GM18858 (cell line): ENCODE results near the gene RPS6KA2.

ENCODE experiments used
- ATAC-seq: cut with Tn5 transposase; IDR thresholded peaks from one replicate; pipeline ENCODE4 v1.9.1; 2021; ENCODE audit not compliant: unreplicated experiment

Gene RPS6KA2

DNA sequence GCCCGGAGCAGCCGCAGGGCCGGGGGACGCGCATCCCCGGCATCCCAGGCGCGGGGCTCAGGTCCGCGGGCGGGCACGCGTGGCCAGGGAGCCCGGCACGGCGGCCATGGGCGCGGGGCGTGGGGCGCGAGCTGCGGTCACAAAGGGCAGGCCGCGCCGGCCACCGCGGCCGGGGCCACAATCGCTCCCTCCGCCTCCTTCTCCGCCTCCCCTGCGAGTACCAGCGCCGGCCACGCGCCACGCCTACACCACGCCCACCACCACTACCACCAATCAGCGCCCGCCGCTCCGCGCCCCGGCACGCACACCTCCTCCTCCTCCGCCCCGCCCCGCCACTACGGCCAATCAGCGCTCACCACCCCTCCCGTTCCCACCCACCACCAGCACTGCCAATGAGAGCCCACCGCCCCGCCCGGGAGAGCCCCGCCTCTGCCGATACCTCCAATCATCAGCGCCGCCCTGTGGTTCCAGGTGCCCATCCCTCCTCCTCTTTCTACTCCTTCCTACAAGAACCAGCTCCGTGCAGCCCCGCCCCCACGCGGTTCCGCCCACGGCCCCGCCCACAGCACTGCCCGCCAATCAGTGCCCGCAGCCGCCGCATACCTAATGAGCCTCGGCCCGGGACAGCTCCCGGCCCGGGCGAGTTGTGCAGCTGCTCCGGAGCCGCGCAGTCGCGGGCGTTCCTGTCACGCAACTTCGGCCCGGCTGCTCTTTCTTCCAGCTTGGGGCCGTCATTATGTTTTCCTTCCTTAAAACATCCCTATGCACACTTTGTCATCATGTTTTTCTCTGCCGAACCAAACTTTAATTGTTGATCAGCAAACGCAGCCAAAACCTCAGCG is at the start of gene RPS6KA2:
RPS6KA2 (minus strand) TSS at position 219 of the 842 bp plus-strand sequence. CDS start 232 bp downstream, outside the sequence.
- ATAC-seq: peak; percentile 82

DNA sequence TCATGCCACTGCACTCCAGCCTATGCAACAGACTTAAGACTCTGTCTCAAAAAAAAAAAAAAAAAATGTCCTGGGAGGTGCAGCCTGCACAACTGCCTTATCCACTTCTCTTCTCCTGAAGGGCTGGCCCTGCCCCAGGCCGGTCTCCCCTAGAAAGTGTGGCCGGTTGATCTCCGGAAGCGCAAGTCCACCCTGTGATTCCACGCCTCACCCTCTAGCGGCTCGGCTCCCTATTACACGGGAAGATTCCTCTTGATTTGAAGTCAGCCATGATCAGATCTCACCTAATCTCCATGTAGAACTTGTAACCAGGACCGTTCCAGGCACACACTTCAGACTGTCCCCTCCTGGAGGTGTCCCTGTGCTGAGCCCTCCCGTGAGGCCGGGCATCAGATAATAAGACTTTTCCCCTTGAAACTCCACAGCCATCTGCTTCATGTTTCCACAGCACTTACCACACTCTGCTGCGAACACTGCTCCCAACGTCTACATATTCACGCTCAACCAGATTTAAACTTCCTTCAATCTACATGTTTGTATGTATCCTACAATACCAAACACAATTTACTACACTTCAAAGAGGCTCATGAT is 49.3 kb upstream of the RPS6KA2 start:
- ATAC-seq: no peak

DNA sequence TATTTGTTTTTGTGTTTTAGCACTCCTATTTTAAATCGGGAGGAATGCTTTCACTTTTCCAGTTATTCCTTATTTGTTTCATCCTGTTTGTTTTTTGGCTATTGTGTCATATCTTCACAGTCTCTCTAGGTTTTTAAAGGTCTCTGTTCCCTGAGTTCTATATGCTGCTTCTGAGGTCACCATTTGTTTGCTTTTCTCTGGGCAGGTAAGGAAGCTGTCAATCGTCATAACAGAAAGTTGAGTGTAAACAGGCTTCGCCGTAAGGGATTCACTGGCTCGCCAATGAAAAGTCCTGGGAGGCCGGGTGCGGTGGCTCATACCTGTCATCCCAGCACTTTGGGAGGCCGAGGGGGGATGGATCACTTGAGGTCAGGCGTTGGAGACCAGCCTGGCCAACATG is 48.7 kb upstream of the RPS6KA2 start:
- no peak for ATAC-seq

DNA sequence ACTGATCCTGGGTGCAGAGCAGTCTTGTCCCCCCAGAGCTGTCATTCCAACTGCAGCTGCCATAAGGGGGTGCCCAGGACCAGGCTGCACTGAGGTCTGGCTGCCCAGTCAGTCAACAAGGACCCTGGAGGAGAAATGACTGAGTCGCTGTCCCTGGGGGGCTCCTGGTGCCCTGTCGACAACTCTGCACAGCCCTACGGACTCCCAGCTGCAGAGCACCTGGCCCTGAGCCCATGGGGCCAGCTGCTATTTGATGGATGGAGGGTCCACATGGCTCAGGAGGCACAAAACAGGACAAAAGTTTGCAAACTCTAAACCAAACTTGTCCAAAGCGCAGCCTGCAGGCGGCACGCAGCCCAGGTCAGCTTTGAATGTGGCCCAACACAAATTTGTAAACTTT is 46.3 kb upstream of the RPS6KA2 start:
- no peak for ATAC-seq

DNA sequence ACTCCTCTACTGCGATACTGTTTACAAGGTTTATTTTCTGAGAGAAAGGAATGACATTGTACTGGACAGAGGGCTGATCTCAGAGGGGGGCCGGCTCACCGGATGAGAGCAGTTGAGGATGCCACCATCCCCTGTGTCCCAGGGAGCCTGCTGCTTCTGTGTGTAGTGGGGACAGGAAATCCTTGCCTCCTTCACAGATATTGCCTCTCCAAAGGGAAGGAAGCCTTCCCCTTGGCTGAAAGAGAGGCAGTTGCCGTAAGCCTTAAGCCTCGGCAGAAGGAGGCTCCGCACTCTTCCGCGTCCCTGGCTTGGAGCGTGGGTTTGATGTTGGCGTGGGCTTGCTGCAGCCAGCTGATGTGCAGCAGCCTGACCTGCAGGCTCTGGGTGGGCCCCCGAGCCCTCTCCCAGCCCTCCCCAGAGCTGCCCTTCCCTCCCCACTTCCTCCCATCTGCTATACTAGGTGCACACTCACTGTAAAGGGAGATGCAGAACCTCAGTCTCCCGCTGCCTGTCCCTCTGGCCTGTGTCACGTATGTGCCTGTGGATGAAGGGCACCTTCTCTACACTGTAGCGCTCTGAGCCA is 45.7 kb upstream of the RPS6KA2 start:
- ATAC-seq: no peak

DNA sequence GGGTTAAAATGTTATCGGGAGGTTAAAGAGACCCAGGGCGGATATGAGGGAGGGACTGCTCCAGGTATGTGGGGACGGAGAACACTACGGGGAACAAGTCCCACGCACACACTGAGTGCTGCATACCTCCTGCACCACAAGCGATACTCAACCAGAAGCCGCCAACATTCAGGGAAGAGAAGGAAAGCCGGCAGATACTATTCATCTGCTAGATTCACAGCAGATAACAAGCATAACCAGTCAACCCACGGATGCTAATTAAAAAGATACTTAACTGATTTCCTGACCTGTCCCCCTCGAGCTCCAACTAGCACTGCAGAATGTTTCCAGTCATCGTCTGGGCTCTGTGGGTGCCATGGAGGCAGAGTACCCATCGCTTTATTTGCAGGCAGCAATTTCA is 45.1 kb upstream of the RPS6KA2 start:
- ATAC-seq: no peak

DNA sequence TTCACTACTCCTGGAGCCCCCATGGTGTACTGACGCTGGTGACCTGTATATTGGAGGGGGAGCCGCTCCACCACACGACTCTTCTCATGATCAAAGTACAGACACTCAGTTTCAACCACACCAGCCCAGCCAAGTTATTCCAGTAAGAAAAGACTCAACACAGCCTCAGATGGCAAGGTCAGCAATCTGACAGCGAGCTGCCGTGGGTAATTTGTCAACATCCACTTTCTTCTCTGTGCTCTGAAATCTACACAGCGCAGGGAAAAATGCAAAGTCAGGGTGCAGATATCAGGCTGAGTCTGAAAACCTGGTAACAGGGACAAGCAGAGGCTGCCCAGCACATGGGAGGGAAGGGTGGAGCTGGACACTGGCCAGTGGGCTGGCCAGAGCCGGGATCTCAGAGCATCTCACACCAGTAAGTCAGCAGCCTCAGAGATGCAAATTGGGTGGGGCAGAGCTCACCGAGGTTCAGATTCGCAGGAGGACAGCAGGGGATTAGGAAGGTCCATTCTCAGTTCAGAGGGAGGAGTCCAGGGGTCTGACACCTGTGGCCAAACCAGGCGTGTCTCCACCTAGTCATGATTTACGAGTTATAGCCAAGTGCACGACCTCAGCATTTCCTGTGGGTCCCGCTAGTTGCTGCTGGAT is 44.5 kb upstream of the RPS6KA2 start:
- no peak for ATAC-seq

DNA sequence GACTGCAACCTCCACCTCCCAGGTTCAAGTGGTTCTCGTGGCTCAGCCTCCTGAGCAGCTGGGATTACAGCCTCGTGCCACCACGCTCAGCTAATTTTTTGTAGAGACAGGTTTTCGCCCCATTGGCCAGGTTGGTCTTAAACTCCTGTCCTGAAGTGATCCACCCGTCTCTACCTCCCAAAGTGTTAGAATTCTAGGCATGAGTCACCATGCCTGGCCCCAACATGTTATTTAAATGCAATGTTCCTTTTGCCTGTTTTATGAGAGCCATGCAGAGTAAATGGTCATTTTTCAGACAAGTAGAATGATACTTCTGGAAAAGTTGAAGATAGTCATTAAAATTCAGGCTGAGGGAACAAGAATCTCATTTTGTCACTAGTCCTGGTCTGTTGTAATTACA is 43.8 kb upstream of the RPS6KA2 start:
- no peak for ATAC-seq

DNA sequence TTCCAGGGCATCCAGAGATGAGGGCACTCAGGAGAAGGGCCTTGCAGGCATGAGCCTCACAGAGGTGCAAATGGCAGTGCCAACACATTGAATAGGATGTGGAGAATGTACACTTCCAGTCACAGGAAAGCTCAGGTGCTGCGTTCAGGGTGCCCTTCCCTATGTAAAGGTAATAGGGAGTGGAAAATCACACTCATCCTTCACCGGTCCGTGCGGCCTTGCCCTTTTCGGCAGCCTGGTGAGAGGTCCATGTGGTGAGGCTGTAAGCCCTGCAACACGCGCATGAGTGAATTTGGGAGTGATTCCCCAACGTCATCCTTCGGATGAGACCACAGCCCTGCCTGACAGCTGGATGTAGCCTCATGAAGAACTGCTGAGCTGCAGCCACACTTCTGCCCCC is 43.0 kb upstream of the RPS6KA2 start:
- ATAC-seq: no peak

DNA sequence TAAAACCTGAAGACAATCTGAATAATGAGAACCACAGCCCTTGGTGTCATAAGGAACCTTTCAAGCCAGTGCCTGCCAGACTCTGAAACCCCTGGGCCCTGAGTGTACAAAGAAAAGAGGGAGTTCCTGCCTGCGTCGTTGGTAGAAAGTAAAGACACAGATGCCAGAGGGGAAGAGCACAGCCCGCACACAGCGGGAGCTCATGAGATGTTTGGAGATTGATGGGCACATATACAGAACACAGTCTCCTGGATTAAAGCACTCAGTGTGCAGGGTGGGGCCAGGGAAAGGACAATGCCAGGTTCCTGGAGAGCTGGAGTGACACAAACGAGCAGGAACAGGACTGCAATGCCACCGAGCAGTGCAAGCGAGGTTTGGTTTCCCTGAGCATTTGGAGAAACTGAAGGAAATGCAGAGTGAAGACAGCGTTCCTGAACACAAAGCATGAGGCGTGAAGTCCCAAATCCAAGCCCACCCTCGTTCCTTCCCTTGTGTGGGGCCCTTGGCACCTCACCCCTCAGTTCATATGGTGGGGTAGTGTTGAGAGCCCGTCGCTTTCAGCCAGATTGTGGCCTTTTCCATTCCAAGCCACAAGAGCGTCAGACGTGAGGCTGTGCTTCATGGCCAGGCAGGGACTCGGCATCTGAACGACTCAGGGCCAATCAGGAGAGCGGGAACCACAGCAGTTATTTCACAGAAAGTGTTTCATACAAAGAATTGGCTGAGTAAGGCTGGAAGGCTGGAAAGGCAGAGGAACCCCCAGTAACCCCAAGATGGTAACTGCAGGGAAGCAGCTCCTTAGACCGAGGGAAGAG is 41.0 kb upstream of the RPS6KA2 start:
- no peak for ATAC-seq

DNA sequence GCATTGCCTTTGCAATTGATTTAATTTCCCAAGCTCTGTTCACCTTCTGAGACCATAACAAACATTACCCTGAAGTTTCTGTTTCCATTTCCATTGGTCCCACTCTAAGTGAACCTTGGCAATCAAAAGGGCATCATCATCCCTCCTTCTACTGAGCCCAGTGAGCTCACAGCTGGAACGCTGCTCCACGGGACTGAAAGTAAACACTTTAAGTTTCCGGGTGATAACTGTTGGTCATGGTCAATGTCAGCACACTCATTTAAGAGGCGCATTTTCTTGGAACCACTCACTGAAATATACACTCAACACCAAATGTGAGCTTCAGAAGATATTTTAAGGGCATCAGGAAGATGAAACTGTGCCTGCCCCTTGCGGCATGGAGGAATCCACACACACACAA is 37.1 kb upstream of the RPS6KA2 start:
- ATAC-seq: no peak

DNA sequence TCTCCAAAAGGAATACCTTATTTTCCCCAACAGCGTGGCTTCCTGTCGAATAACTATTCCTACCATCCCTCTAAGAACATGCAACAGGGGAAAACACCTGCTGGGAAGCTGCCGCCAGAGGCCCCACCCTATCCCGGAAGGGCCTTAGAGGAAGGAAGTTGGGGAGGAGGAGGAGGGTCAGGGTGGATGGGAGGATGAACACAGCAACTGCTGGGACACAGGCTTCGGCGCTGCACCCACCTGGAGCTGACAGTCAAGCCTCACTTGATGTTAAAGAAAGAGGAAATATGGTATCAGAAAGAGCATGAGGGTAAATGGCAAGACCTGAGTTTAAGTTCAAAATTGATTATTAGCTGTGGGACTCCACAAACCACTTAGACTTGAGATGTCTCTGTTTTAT is 36.5 kb upstream of the RPS6KA2 start:
- no peak for ATAC-seq

DNA sequence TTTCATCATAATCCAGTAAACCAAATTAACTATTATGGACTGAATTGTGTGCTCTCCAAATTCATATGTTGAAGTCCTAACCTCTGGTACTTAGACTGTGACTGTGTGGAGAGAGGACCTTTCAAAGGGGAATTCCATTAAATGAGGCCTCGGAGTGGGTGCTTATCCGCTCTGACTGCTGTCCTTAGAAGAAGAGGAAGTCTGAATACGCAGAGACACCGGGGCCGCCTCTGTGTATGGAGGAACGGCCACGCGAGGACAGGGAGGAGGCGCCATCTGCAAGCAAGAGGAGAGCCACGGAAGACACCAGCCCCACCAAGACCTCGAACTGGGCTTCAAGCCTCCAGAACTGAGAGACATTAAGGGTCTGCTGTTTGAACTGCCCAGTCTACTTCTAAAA is 35.6 kb upstream of the RPS6KA2 start:
- ATAC-seq: no peak

DNA sequence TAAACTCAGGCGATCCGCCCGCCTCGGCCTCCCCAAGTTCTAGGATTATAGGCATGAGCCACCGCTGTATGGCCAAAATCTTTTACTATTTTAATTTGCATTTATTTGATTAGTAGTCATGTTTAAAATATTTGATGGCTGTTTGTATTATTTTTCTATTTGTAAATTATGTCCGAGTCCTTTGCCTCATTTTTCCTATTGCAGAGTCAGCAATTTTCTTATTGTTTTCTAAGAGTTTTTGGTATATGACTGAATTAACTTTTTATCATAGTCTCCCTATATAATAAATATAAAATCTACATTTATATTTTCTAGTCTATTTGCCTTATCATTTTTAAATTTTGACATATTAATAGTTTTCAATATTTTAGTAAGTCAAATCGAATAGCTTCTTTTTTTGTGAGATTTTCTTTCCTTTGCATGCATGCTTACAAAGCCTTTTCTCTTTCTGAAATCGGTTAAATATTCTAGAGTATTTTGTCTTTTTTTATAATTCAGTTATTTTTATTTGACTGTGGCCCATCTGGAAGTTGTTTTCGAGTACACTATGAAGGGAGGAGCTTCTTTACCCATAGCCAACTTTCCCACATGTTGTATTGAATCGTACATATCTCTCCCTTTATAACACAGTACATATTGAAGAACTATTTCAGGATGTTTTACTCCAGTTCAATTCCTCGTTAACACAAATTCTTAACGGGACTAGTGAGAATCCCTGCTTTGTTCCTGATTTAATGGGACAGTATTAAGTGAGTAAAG is 34.5 kb upstream of the RPS6KA2 start:
- no peak for ATAC-seq

DNA sequence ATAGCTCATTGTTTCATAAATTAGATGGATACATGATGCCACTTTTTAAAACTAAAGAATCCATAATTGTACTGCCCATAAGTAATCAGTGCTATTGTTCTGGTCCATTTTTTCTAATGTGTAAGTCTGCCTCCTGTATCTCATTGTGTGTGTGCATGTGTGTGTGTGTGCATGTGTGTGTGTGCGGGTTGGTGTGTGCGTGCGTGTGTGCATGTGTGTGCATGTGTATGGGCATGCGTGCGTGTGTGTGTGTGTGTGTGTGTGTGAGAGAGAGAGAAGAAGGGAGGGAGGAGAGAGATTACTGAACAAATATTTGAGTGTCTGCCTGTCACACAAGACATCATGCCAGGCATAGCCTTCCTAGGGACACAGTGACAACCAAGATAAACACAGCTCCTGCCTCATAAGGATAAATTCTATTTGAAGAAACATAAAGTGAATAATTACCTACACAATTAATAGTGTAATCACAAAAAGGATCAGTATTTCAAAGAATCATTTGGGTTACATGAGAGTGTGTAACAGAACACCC is 33.2 kb upstream of the RPS6KA2 start:
- ATAC-seq: no peak

DNA sequence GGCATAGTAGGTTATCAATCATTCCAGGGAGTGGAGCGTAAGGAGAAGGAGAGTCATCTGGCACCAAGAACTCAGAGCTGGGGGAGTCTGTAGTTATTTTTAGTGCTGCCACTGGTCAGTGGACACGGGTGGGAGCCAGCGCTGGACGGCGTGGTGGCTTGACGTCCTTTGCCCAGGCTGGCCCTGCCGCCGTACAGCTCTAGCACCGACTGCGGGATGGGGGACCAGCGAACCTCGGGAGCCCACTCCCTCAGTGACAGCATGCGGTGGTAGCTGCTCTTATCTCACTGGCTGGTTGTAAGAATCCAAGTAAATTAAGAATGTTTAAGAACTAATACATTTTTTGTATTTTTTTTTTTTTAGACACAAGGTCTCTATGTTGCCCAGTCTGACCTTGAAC is 32.5 kb upstream of the RPS6KA2 start:
- ATAC-seq: no peak

DNA sequence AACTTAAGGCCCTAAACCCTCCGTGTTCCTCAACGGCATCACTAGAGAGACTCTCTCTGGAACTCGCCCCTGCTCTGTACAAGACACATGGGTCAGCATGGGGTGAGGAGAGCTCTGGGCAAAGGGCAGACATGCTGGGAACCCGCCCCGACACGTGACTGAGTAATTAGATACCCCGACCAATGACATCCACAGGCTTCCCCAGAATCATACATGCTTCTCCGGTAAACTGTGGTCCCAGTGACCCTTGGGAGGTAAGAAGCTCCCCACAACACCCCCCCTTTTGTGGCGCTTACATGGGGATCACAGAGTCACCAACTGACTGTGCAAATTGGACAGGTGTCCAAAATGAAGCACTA is 31.7 kb upstream of the RPS6KA2 start:
- no peak for ATAC-seq

DNA sequence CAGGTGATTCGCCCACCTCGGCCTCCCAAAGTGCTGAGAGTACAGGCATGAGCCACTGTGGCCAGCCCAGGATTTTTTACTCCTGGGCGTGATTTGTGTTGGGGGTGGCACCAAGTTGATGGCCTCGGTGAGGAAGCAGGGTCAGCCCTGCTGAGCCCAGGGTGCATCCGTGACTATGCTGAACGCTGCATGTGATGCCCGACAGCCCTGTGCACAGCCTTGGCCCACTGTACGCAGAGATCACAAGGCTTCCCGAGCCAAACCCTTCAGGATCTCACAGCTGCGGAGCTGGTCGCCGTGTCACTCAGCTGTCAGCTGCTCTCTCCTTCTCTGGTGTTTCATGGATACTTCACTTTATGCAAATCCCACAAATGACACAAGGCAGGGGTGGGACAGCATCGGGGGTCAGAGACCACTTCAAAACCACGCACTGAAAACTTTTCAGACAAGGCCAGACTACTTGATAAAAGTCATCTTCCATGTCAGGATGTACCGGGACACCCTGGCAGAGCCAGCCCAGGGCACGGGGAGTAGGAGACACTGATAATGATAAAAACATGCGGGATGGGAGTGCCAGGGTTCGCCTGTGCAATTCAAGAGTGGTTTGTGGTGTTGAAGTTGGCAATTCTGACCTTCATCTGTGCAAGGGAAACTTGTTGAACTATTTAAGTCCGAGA is 31.2 kb upstream of the RPS6KA2 start:
- no peak for ATAC-seq

DNA sequence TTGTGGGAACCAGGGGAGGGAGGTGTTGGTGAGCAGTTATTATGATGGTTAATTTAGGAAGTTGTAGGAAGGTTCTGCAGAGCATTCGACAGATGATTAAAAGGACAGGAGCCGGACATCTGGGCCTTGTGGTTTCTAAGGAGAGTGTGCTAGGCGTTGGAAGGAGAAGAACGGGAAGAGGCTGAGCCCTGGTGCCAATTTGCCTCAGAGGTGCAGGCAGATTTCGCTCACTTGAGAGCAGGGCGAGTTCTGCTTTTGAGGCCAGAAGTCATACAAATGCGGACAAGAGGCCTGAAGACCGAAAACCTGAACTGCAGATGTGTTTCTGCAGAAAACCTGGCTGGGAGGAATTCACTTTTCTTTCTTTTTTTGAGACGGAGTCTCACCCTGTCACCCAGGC is 30.5 kb upstream of the RPS6KA2 start:
- no peak for ATAC-seq
